AG10803 (cell line): ENCODE measurements around the gene GAB2.

Source experiments
- DNase-seq: peaks from one replicate; pipeline ENCODE4 v3.0.0; 2010; ENCODE audit warnings: low read depth
- H3K4me3 ChIP-seq: 2 replicates; pipeline ENCODE4 v1.5.1; 2011; ENCODE audit warnings: mild to moderate bottlenecking, low read length, control low read depth
- TF ChIP-seq, protein P1 (sequence below): conservative IDR thresholded peaks from 2 replicates; pipeline ENCODE4 v1.5.1; 2011; ENCODE audit warnings: mild to moderate bottlenecking, low read length, control low read depth, inconsistent platforms

GAB2 gene

DNA sequence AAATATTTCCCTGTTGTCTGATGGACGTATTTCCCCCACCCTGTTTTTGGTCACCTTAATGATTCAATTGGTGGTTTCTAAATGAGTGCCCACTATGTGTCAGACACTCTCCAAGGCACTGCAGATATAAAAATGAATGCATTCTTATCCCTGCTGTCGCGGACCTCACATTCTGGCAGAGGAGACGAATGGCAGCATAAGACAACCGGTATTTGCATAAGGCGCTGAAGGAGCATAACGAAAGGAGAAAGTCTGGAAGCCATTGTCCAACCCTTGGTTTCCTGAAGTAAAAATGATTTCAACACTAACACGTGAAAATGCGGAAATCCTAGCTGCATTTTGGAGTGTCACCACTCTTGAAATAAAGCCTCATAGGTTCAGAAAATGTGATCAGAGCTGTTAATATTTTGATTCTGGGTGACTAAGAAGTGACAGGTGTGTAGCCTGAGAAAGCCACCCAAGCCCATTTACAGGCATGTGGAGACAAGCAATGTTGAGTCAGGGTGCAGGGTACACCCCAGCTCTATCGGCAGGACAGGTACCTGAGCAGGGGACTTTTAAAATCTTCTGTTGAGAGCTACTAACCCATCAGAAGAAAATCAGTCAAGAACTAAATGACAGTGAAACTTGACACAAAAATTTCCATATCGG, 10.1 kb upstream of the GAB2 start:
- DNase-seq = no peak
- TF ChIP-seq, protein P1, sequence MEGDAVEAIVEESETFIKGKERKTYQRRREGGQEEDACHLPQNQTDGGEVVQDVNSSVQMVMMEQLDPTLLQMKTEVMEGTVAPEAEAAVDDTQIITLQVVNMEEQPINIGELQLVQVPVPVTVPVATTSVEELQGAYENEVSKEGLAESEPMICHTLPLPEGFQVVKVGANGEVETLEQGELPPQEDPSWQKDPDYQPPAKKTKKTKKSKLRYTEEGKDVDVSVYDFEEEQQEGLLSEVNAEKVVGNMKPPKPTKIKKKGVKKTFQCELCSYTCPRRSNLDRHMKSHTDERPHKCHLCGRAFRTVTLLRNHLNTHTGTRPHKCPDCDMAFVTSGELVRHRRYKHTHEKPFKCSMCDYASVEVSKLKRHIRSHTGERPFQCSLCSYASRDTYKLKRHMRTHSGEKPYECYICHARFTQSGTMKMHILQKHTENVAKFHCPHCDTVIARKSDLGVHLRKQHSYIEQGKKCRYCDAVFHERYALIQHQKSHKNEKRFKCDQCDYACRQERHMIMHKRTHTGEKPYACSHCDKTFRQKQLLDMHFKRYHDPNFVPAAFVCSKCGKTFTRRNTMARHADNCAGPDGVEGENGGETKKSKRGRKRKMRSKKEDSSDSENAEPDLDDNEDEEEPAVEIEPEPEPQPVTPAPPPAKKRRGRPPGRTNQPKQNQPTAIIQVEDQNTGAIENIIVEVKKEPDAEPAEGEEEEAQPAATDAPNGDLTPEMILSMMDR = no peak
- H3K4me3 ChIP-seq = no peak overlapping the region

DNA sequence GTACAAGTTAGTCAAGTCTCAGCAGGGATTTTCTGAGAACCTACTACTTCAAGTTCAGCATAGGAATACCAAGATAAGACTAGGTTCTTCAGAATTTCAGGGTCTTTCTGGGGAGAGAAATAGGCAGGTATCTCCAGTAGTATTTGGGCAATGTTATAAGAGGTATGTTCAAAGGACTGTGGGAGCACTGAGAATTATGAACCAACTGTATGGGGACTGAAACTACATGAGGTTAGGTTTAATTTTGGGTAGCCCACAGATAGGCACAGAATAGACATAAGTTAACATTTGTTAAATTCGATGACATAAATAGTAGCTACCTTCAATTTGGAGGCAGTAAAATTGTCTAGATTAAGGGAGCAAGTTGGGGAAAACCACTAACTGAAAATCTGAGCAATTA, 9.2 kb upstream of the GAB2 start:
- no peak for DNase-seq
- H3K4me3 ChIP-seq = no peak overlapping the region
- TF ChIP-seq, protein P1 = no peak

DNA sequence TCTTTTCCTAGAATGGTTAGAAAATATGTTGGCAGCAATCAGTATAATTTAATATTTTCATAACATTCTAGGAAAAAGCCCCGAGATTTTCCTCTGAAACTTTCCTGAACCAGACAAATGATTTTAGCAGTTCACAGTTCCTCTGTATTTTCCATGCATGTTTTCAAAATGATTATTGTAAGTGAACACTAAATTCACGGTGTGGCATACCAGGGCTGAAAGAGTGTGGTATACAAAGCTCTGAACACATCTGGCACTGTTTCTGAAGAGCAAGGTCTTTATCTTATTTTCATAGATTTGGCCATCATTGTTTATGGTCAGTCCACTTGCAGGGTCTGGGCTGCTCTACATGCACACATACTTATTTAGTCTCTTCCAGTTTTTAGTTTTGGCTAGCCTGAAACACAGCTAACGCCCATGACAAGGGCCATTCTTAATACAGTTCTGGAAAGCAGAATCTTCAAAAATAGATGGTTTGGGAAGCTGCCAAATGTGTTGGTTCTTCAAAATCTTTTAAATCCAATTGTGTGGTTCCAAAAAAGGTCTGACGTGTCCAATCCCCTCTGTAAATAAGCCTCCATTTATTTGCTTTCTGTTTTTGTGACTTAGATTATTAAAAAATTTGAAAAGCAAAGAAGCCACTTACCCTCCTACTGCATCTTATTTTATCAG, 7.9 kb upstream of the GAB2 start:
- TF ChIP-seq, protein P1 = no peak
- H3K4me3 ChIP-seq = no peak overlapping the region
- no peak for DNase-seq

DNA sequence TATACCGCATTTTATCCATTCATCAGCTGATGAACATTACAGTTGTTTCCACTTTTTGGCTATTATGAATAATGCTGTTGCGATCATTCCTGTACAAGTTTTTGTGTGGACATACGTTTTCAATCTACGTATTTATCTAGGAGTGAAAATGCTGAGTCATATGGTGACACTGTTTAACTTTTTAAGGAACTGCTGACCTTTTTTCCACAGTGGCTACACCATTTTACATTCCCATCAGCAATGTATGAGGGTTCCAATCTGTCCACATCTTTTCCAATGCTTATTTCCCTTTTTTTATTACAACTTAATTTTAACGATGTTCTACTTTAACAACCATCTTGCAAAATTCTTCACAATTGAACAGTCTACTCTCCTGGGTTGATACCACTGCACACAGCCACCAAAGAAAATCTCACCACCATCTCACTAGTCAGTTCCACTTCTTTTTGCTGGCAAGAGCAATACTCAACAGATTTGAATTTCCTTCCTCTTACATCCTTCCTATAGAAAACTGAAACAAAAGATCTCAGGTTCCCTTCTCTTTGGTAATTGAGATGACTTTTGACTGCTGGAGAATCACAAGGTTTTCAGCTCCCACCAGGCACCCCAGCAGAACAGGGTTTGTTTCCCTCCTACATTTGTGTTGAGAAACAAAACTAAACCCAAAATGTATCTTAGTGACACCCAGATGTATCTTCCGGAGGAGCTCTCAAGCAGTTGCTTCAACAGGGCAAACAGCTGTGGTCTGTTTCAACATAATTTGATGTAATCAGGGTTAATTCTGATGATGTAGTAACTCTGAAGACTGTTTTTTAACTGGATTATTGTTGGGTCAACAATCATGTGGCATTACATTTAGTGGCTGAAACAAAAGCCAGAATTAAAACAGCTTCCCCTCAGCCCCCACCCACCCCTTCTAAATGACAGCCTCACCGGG, 7.0 kb upstream of the GAB2 start:
- TF ChIP-seq, protein P1 = no peak
- peak; percentile 64 for DNase-seq
- no peak overlapping the region for H3K4me3 ChIP-seq

DNA sequence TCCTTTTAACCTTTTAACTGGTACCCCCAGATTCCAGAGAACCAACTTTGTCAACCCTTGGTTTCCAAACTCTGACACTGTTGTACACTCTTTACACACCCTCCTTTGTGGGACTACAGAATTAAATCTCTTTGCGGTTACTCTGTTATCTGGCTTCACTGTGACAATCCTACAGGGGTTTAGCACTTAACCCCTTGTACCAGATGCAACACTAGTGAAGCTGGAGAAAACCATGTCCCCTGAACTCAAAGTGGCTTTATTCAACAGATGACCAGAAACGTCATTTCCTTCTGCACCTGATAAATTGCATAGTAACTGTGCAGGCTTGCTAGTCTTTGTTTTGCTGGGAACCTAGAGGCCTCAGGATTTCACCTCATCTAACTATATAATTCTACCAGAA, 5.6 kb upstream of the GAB2 start:
- DNase-seq = no peak
- no peak overlapping the region for H3K4me3 ChIP-seq
- TF ChIP-seq, protein P1 = no peak

DNA sequence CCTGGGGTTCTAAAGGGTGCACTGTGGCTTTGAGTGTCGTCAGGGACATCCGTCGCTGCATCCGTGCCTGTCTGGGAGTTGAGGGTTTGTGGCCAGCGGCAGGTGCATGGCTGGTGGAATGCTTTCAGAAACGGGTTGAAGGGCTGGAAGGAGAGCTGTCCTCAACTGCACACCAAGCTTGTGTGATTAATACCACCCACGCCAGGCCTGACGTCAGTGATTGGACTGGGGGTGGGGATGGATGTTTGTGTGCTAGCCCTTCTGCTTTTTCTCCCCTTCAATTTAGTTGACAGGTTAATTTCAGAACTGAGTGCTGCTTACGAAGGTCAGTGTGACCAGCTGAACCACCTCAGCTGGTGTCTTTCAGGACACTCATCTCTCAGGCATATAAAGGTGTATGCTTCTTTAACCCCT, 3.2 kb upstream of the GAB2 start:
- no peak overlapping the region for H3K4me3 ChIP-seq
- TF ChIP-seq, protein P1 = no peak
- DNase-seq = peak; percentile 50
